ENCODE results near the gene MAT1A.
"Not testable (repeated sequence)": the region's sequence is repeated elsewhere in the genome, so short reads cannot be mapped to it uniquely, and the experiment has no call there.

Gene MAT1A

DNA sequence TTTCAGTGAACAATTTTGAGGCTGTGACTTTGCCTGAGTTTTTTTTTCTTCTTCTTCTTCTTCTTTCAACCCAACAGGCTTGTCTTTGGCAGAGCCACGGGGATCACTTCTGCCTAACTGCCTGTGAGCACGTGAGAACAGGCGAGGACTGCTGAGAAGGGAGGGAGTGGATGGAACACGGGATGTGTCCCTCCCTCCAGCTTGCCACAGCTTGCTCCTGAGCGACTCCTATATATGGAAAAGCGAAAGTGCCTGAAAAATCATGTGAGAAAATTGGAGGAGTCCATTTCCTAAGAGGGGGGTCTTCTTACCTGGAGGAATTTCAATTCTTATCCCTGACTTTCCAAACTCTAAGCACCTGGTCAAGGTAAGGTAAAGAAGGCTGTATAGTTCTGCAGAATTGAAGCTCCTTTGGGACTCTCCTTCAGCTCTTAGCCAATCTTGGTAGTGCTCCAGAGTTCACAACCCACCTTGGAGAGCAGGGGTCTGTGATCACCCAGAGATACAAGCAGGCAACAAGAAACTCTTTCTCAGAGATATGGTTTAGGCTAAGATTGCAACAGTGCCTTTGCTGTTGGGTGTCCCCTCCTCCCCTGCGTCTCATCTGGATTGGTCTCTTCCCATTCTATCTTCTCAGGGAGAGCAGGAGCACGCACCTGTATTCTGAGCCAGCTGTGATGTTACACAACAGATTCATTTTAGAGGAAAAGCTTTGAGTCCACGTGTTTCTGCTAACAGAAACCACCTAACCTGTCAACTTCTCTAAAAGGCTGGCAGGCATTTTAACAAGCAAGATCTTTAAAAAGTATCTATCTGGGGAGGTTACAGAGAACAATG, at the start of gene MAT1A:
Gene MAT1A, minus strand, starts transcription at position 208 of the 837 bp plus-strand sequence. CDS start 235 bp downstream, outside the sequence.
- no peak for DNase-seq

GRCh38 chr10:80333983-80334382, 44.5 kb upstream of the MAT1A start:
- no peak for DNase-seq

DNA sequence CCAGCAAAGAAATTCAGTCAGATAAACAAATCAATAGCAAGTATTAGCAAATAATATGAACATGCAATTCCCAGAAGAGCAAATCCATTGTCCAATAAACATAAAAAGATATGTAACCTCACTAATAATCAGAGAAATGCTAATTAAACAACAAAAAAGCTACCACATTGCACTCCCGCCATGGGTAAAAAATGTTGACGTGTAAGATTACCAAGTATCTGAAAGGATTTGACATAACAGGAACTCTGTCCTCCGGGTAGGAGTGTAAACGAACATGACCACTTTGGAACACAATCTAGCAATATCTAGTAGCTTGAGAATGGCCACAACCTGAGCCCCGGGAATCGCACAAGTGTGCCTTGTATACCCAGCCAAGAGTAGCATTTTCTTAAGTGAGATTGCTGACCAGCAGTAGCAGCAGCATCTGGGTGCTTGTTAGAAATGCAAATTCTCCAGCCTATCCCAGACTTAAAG, 35.5 kb upstream of the MAT1A start:
- DNase-seq: no peak

- DNase-seq: no peak
Measured at GRCh38 chr10:80324086-80324485, 34.6 kb upstream of the MAT1A start.

GRCh38 chr10:80323311-80323710, 33.9 kb upstream of the MAT1A start:
- DNase-seq: no peak

- DNase-seq: no peak
Measured at GRCh38 chr10:80322711-80323110, 33.3 kb upstream of the MAT1A start.

DNA sequence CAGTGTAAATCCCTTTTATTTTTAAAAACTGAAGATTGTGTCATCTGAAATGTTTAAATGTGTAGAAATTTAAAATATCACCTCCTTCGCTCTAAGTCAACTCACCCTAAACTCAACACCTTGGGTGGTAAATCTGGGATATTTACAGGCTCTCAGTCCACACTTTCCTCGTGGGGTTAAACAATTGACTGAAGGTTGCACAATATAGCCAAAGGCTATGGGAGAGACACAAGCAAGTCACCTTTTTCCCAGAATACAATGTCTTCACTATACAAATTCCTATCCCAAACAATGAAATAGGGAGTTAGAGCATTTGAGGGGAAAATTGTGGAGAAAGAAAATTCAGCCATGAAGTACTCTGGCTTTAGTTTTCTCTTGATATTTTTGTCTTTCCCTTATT, 32.7 kb upstream of the MAT1A start:
- no peak for DNase-seq

GRCh38 chr10:80321183-80321582, 31.7 kb upstream of the MAT1A start:
- no peak for DNase-seq

- DNase-seq: no peak
Measured at GRCh38 chr10:80320377-80320776, 30.9 kb upstream of the MAT1A start.

DNA sequence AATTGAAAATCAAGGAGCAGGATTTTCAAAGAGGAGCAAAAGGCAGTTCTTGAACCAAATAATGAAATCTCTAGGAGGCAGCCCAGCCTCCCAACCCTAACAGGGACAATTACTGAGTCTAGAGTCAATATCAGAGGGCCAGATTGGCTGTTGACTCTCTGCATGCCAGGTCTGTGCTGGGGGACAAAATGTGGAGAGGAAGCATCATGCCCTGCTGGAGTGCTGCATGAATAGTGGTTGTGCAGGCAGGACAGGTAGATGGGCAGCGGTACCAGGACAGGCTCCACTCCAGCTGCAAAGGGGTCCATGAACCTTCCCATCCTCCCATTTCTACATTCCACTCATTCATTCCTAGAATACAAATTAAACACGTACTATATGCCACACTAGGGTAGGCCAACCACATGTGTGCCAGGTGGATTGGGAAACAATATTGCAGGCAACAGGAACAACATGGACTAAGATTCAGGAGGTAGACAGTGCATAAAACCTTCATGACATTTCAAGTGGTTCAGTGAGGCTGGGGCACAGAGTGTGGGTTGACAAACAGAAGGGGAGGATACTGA, 30.4 kb upstream of the MAT1A start:
- DNase-seq: no peak

GRCh38 chr10:80319318-80319717, 29.9 kb upstream of the MAT1A start:
- DNase-seq: no peak

DNA sequence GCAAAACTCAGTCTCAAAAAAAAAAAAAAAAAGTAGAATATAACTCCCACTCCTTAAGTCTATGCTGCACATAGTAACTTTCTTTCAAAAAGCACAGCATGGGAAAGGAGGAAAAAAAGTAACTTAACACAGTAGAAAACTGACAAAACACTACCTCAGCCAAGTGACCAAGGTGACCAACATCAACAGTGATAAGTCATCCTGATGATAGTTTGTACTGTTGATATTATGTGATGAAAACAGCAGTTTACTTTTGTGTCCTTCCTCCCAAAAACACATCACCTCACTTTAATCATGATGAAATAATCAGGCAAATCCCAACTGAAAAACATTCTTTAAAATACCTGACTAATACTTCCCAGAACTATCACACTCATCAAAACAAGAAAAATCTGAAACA, 29.3 kb upstream of the MAT1A start:
- DNase-seq: no peak

GRCh38 chr10:80315391-80315790, 25.9 kb upstream of the MAT1A start:
- DNase-seq: no peak

DNA sequence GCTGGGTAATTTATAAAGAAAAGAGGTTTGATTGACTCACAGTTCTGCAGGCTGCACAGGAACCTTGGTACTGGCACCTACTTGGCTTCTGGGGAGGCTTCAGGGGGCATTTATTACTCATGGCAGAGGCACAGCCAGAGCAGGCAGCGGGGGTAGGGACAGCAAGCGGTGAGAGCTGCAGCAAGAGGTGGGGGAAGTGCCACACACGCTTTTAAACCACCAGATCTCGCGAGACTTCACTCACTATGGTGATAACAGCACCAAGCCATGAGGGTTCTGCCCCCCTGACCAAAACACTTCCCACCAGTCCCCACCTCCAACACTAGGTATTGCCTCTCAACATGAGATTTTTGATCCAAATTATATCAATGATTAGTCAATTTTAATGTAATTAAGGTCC, 24.1 kb upstream of the MAT1A start:
- no peak for DNase-seq

DNA sequence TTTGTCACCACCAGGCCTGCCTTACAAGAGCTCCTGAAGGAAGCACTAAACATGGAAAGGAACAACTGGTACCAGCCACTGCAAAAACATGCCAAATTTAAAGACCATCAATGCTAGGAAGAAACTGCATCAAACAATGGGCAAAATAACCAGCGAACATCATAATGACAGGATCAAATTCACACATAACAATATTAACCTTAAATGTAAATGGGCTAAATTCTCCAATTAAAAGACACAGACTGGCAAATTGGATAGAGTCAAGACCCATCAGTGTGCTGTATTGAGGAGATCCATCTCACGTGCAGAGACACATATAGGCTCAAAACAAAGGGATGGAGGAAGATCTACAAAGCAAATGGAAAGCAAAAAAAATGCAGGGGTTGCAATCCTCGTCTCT, 16.5 kb upstream of the MAT1A start:
- not testable (repeated sequence) for DNase-seq

DNA sequence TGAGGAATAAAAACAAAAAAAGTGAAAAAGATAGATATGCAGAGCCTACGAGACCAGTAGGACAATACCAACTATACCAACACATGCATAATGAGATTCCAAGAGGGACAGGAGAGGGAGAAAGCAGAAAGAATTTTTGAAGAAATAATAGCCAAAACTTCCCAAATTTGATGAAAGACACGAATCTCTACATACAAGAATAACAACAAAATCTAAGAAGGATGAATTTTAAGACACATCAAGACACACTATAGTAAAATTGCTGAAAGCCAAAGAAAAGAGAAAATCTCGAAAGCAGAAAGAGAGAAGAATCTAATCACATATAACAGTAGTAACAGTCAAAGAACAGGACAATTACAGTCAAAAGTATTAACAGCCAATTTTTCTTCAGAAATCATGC, 7.5 kb upstream of the MAT1A start:
- DNase-seq: no peak

GRCh38 chr10:80292607-80293239, 3.3 kb upstream of the MAT1A start:
- DNase-seq: no peak

DNA sequence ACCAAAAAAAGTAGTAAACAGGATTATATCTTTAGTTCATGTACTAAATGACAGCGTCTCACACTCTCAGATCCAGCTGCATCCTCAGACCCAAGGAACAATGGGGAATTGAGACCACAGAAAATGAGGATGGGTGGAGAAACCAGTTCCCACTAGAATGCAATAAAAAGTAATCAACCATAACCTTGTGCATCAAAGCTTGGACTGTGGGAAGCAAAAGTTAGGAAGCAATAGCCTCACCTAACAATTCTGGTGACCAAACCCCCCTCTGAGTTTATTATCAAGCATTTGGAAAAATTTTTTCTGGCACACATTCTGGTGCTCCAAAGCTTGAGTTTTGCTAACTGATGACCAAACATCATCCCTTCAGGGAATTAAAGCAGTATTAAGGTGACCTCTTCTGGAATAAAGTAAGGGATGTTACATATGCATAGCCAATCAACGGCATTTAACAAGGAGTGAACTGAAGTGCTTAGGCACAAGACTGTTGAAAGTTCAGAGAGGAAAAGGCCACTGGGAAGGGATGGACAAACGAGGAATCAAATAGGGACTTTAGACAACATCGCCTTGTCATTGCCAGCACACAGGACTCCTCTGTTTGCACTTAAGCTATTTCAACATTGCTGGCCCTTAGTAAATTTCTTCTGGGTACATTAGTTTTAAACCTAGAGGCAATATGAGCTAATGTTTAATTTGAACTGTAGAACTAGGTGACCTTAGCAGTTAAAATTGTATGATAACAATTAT, 1.2 kb upstream of the MAT1A start:
- no peak for DNase-seq

DNA sequence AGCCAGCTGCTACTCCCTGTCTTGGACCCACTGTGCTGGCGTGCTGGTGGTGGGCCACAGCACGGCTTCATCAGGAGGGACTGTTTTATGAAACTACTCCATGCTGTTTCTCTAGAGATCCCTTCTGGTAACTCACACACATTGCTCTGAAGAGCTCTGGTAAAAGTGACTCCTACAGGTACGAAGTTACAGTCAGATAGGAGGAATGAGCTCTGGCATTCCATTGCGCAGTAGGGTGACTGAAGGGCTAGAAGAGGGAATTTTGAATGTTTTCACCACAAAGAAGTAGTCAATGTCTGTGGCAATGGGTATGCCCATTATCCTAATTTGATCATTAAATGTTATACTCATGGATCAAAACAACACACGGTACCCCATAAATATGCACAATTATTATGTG, 609 bp downstream of the MAT1A start:
- no peak for DNase-seq

GRCh38 chr10:80284522-80284921, 4.9 kb downstream of the MAT1A start:
- no peak for DNase-seq

- DNase-seq: no peak
Measured at GRCh38 chr10:80283536-80284199, 5.8 kb downstream of the MAT1A start.

DNA sequence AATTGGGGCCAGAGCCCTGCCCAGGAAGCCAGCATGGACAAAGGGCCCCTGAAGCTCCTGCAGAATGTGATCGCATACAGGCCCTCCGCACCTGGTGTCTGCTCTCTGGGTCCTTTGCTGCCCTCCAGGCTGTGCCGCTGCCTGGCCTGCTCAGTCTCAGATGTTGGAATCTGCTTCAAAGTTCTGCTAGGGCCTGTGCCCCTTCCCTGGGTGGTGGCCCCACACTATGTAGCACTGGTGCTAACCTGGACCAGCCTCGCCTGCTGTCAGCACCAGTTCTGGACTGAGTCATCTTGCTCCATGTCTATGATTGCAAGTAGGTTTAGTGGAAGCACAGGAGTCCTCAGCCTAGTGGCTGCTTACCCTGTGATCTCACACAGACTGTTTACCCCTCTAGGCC, 6.3 kb downstream of the MAT1A start:
- DNase-seq: no peak

All from NCI-H1694 treated with DMSO at 0.1 percent for 48 hours (cell line).